ENCODE data around the gene PRR14.

- no peak for TF ChIP-seq POLR2A (IDR thresholded peaks at IDR 0.05)
- TF ChIP-seq, protein P1, sequence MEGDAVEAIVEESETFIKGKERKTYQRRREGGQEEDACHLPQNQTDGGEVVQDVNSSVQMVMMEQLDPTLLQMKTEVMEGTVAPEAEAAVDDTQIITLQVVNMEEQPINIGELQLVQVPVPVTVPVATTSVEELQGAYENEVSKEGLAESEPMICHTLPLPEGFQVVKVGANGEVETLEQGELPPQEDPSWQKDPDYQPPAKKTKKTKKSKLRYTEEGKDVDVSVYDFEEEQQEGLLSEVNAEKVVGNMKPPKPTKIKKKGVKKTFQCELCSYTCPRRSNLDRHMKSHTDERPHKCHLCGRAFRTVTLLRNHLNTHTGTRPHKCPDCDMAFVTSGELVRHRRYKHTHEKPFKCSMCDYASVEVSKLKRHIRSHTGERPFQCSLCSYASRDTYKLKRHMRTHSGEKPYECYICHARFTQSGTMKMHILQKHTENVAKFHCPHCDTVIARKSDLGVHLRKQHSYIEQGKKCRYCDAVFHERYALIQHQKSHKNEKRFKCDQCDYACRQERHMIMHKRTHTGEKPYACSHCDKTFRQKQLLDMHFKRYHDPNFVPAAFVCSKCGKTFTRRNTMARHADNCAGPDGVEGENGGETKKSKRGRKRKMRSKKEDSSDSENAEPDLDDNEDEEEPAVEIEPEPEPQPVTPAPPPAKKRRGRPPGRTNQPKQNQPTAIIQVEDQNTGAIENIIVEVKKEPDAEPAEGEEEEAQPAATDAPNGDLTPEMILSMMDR (IDR thresholded peaks at IDR 0.05 in 4 of 5, conservative IDR thresholded peaks at IDR 0.05 in 1 of 5) = no peak
Measured at GRCh38 chr16:30664616-30665109, 13.9 kb downstream of the PRR14 start.
